Common myeloid progenitor, CD34-positive (primary cell): ENCODE data around the gene LPCAT3.

Experiments used
- CTCF ChIA-PET: fragments of 350-600 bp; sonication (Branson Sonifier 250); formaldehyde crosslinking; loops from one replicate; lab custom pipeline; 2021; ENCODE audit warnings: antibody characterized with exemption; lab: Charles Lee
- POLR2A ChIA-PET: fragments of 350-600 bp; sonication (Branson Sonifier 250); formaldehyde crosslinking; loops from one replicate; lab custom pipeline; 2021; ENCODE audit warnings: antibody characterized with exemption; lab: Charles Lee
- DNase-seq, 3 donors: peaks; one replicate each; pipeline versions ENCODE4 v3.0.0 to v3.0.0-alpha.2; 2013
- H3K27ac ChIP-seq, 2 experiments: 1 replicate in 1 of 2; 2 replicates in 1 of 2; pipeline ENCODE4 v1.7.0; 2013; ENCODE audit warnings: inconsistent platforms in 2 of 2, low read length in 2 of 2, mild to moderate bottlenecking in 2 of 2, low read depth in 1 of 2, moderate library complexity in 1 of 2; ENCODE audit not compliant: severe bottlenecking in 2 of 2, insufficient read depth in 1 of 2, poor library complexity in 1 of 2
- H3K27me3 ChIP-seq, 5 experiments: replicated peaks in 2 of 5; 1 replicate in 3 of 5; 2 replicates in 2 of 5; pipeline versions ENCODE4 v1.6.1 to v1.7.0; 2013; ENCODE audit warnings: low read length in 4 of 5, mild to moderate bottlenecking in 2 of 5, moderate library complexity in 2 of 5, inconsistent platforms in 1 of 5; ENCODE audit not compliant: insufficient read depth in 5 of 5, control insufficient read depth in 4 of 5
- H3K36me3 ChIP-seq, 4 experiments: 1 replicate in 2 of 4; 2 replicates in 2 of 4; pipeline versions ENCODE4 v1.6.1 to v1.7.0; 2013; ENCODE audit warnings: low read length in 3 of 4, control low read depth in 1 of 4, mild to moderate bottlenecking in 1 of 4; ENCODE audit not compliant: control insufficient read depth in 4 of 4, insufficient read depth in 4 of 4
- H3K4me1 ChIP-seq, 4 experiments: 1 replicate in 3 of 4; 2 replicates in 1 of 4; pipeline versions ENCODE4 v1.6.1 to v1.7.1; 2013; ENCODE audit warnings: low read length in 3 of 4, mild to moderate bottlenecking in 3 of 4, control low read depth in 1 of 4, inconsistent platforms in 1 of 4, moderate library complexity in 1 of 4; ENCODE audit not compliant: control insufficient read depth in 4 of 4, insufficient read depth in 4 of 4; ENCODE audit errors: control extremely low read depth in 1 of 4
- H3K4me3 ChIP-seq, 7 experiments: 1 replicate in 4 of 7; 2 replicates in 3 of 7; pipeline versions ENCODE4 v1.5.1 to v1.7.0; 2013; ENCODE audit warnings: mild to moderate bottlenecking in 7 of 7, low read length in 6 of 7, moderate library complexity in 6 of 7, inconsistent platforms in 2 of 7, low read depth in 2 of 7, control low read depth in 1 of 7; ENCODE audit not compliant: insufficient read depth in 4 of 7, control insufficient read depth in 1 of 7; ENCODE audit errors: extremely low read depth in 1 of 7
- H3K9me3 ChIP-seq, 5 experiments: 1 replicate in 4 of 5; 2 replicates in 1 of 5; pipeline versions ENCODE4 v1.6.1 to v1.7.1; 2013; ENCODE audit warnings: low read length in 4 of 5, mild to moderate bottlenecking in 2 of 5, inconsistent platforms in 1 of 5, low read depth in 1 of 5, moderate library complexity in 1 of 5; ENCODE audit not compliant: control insufficient read depth in 4 of 5, insufficient read depth in 2 of 5; ENCODE audit errors: control extremely low read depth in 1 of 5
- WGBS: methylation state at CpG from one replicate; pipeline ENCODE4 v1.1.5; 2013; ENCODE audit not compliant: insufficient coverage; 5-methylcytosine and 5-hydroxymethylcytosine counted together

The LPCAT3 gene

GRCh38 chr12:7031306-7031705, 13.0 kb upstream of the LPCAT3 start:
- no peak overlapping the region for H3K4me3 ChIP-seq
- ChIA-PET POLR2A (interaction anchor here (0.6 kb wide), 1 partner anchor 46 kb away, joined by 6 read pairs; no protein-coding TSS in a partner anchor), CTCF (interaction anchor here (0.6 to 1.4 kb wide), 4 partner anchors 9 to 100 kb away, joined by 3 to 6 read pairs (median 3); no protein-coding TSS in a partner anchor)
- no peak for DNase-seq
- no peaks in the 10 kb centered on the region for H3K9me3 ChIP-seq
- no peaks in the 10 kb centered on the region for H3K27me3 ChIP-seq
- H3K4me1 ChIP-seq: no peaks in the 10 kb centered on the region
- no peak overlapping the region for H3K27ac ChIP-seq
- WGBS: 94% methylated on average over 6 of the region's 6 CpGs
- H3K36me3 ChIP-seq: no peaks in the 10 kb centered on the region

GRCh38 chr12:7026854-7027253, 8.6 kb upstream of the LPCAT3 start:
- no CpG with 5 or more reads among the region's 1 CpG for WGBS
- DNase-seq: peak in 2 of 3 donors; percentile 53 to 71
- CTCF ChIA-PET: interaction anchor here (0.7 kb wide), 1 partner anchor 20 kb away, joined by 4 read pairs; no protein-coding TSS in a partner anchor
- POLR2A ChIA-PET: interaction anchor here (0.6 to 1.2 kb wide), 4 partner anchors 9 to 561 kb away, joined by 3 to 4 read pairs (median 3); partner anchors contain the start of gene LPCAT3
- Histone ChIP-seq H3K36me3 (no peaks in the 10 kb centered on the region), H3K4me3 (no peak overlapping the region), H3K27ac (no peak overlapping the region), H3K9me3 (no peaks in the 10 kb centered on the region), H3K27me3 (no peaks in the 10 kb centered on the region), H3K4me1 (peaks cover 0 to 2% (median 0%) of the 10 kb centered on the region in 4 experiments)

- CTCF ChIA-PET: interaction anchor here (0.7 to 2.8 kb wide), 3 partner anchors 8 to 46 kb away, joined by 3 to 8 read pairs (median 6); no protein-coding TSS in a partner anchor
Measured at GRCh38 chr12:7023114-7023513, 4.8 kb upstream of the LPCAT3 start.

GRCh38 chr12:7021956-7022355, 3.7 kb upstream of the LPCAT3 start:
- H3K27me3 ChIP-seq: no peaks in the 10 kb centered on the region
- CTCF ChIA-PET: interaction anchor here (0.7 to 2.8 kb wide), 6 partner anchors 9 to 69 kb away, joined by 3 to 8 read pairs (median 4); no protein-coding TSS in a partner anchor
- WGBS: 60% methylated on average over 2 of the region's 5 CpGs
- DNase-seq: peak in 2 of 3 donors; percentile 9 to 21
- POLR2A ChIA-PET: no interaction called here
- no peak overlapping the region for H3K4me3 ChIP-seq
- peaks cover 12 to 23% (median 17%) of the 10 kb centered on the region in 4 experiments for H3K4me1 ChIP-seq
- no peaks in the 10 kb centered on the region for H3K9me3 ChIP-seq
- no peaks in the 10 kb centered on the region for H3K36me3 ChIP-seq
- no peak overlapping the region for H3K27ac ChIP-seq

More at GRCh38 chr12:7023114-7023513, 4.8 kb upstream of the LPCAT3 start:
- Histone ChIP-seq H3K4me1 (peaks cover 5 to 12% (median 7%) of the 10 kb centered on the region in 4 experiments), H3K4me3 (no peak overlapping the region), H3K9me3 (no peaks in the 10 kb centered on the region), H3K36me3 (no peaks in the 10 kb centered on the region), H3K27ac (no peak overlapping the region), H3K27me3 (no peaks in the 10 kb centered on the region)
- POLR2A ChIA-PET: no interaction called here
- DNase-seq: no peak
- 100% methylated on average over 2 of the region's 3 CpGs for WGBS

- ChIA-PET POLR2A (interaction anchor here (1.7 kb wide), 1 partner anchor 75 kb away, joined by 7 read pairs; the partner anchor contains the start of genes C12orf57 and RNU7-1), CTCF (interaction anchor here (1.0 to 2.9 kb wide), 9 partner anchors 9 to 72 kb away, joined by 3 to 14 read pairs (median 3); no protein-coding TSS in a partner anchor)
- Histone ChIP-seq H3K4me1 (peaks cover 15 to 29% (median 21%) of the 10 kb centered on the region in 4 experiments), H3K36me3 (peaks cover 0 to 7% (median 1%) of the 10 kb centered on the region in 4 experiments), H3K4me3 (peak overlapping the region; percentile 81 to 96 (median 89)), H3K27me3 (no peaks in the 10 kb centered on the region), H3K9me3 (no peaks in the 10 kb centered on the region), H3K27ac (peak overlapping the region in 1 of 2 experiments; percentile 75)
- WGBS: 33% methylated on average over 3 of the region's 6 CpGs
- DNase-seq: peak in 1 of 3 donors; percentile 2
Measured at GRCh38 chr12:7019043-7019569, 830 bp upstream of the LPCAT3 start.

- WGBS: 0% methylated on average over 21 of the region's 25 CpGs
- DNase-seq: peak in 2 of 3 donors; percentile 35 to 56
- Histone ChIP-seq H3K4me1 (peaks cover 15 to 29% (median 21%) of the 10 kb centered on the region in 4 experiments), H3K9me3 (no peaks in the 10 kb centered on the region), H3K4me3 (peak overlapping the region; percentile 81 to 96 (median 89)), H3K27me3 (no peaks in the 10 kb centered on the region), H3K27ac (peak overlapping the region; percentile 11 to 75), H3K36me3 (peaks cover 0 to 13% (median 9%) of the 10 kb centered on the region in 4 experiments)
- ChIA-PET POLR2A (interaction anchor here (0.5 to 1.7 kb wide), 5 partner anchors 9 to 113 kb away, joined by 3 to 7 read pairs (median 4); partner anchors contain the start of genes C12orf57, LRRC23 and RNU7-1), CTCF (interaction anchor here (0.6 to 2.9 kb wide), 21 partner anchors 8 to 217 kb away, joined by 3 to 14 read pairs (median 3); partner anchors contain the start of genes C12orf57 and RNU7-1)
Measured at GRCh38 chr12:7017870-7018349, 366 bp downstream of the LPCAT3 start.
